Esophagus squamous epithelium (tissue), 5 donors: Measurements from ENCODE around the gene MAN1C1. TPM values are rescaled to one million over a fixed set of nuclear protein-coding genes. Genes with fewer than 3 reads are reported as not detected.

Source experiments
- DNase-seq: peaks from one replicate; lab custom pipeline; 2025; lab: John Stamatoyannopoulos, UW
- H3K27ac ChIP-seq, 4 donors: fragments of 200-600 bp; sonication (generic); one replicate each; pipeline ENCODE4 v1.5.1; 2016 to 2019; ENCODE audit warnings: mild to moderate bottlenecking in 1 of 4
- H3K27me3 ChIP-seq, 4 donors: fragments of 200-600 bp; sonication (generic); 1 replicate in 3 of 4; 2 replicates in 1 of 4; pipeline versions ENCODE4 v1.5.1 to v1.6.0; 2017 to 2021; ENCODE audit warnings: antibody characterized with exemption in 1 of 4
- H3K36me3 ChIP-seq, 3 donors: fragments of 200-600 bp; sonication (generic); one replicate each; pipeline ENCODE4 v1.5.1; 2016 to 2019
- H3K4me1 ChIP-seq, 3 donors: fragments of 200-600 bp; sonication (generic); one replicate each; pipeline ENCODE4 v1.5.1; 2017 to 2019
- H3K4me3 ChIP-seq, 4 donors: fragments of 200-600 bp; sonication (generic); 1 replicate in 3 of 4; 2 replicates in 1 of 4; pipeline ENCODE4 v1.5.1; 2016 to 2019; ENCODE audit warnings: mild to moderate bottlenecking in 2 of 4, moderate library complexity in 1 of 4
- H3K9me3 ChIP-seq, 3 donors: fragments of 200-600 bp; sonication (generic); one replicate each; pipeline ENCODE4 v1.5.1; 2016 to 2019
- POLR2A ChIP-seq, 4 donors: fragments of 450-650 bp; IDR thresholded peaks; one replicate each; pipeline ENCODE4 v1.6.1; 2017; ENCODE audit warnings: antibody characterized with exemption in 4 of 4, mild to moderate bottlenecking in 4 of 4, moderate library complexity in 3 of 4
- WGBS, 2 donors: methylation state at CpG; one replicate each; pipeline ENCODE4 v1.1.5; 2018; 5-methylcytosine and 5-hydroxymethylcytosine counted together
- intact Hi-C: fragments of 100-400 bp; cut with DNase I; formaldehyde crosslinking; loops from one replicate; pipeline ENCODE4 v1.15.0; 2022
- total RNA-seq, 4 donors: library from RNA; depleted of rRNA; stranded (reverse); fragments of >200 nt; gene quantifications; one replicate each; pipeline ENCODE4 v1.1.0, GENCODE V29; 2016
- TF ChIP-seq, protein P1 (sequence below), 6 experiments: fragments of 450-650 bp in 4 of 6; fragments of 200-600 bp in 2 of 6; sonication (generic) in 2 of 6; IDR thresholded peaks; one replicate each; pipeline ENCODE4 v1.5.1; 2016 to 2019; ENCODE audit warnings: antibody characterized with exemption in 6 of 6, mild to moderate bottlenecking in 4 of 6, moderate library complexity in 4 of 6
- donor health status: DM: yes; HTN: yes; CAD: no.

The MAN1C1 gene
- total RNA-seq, 4 donors from 2014 or later, result 0.91 to 7.4 (median 3.8) TPM

DNA sequence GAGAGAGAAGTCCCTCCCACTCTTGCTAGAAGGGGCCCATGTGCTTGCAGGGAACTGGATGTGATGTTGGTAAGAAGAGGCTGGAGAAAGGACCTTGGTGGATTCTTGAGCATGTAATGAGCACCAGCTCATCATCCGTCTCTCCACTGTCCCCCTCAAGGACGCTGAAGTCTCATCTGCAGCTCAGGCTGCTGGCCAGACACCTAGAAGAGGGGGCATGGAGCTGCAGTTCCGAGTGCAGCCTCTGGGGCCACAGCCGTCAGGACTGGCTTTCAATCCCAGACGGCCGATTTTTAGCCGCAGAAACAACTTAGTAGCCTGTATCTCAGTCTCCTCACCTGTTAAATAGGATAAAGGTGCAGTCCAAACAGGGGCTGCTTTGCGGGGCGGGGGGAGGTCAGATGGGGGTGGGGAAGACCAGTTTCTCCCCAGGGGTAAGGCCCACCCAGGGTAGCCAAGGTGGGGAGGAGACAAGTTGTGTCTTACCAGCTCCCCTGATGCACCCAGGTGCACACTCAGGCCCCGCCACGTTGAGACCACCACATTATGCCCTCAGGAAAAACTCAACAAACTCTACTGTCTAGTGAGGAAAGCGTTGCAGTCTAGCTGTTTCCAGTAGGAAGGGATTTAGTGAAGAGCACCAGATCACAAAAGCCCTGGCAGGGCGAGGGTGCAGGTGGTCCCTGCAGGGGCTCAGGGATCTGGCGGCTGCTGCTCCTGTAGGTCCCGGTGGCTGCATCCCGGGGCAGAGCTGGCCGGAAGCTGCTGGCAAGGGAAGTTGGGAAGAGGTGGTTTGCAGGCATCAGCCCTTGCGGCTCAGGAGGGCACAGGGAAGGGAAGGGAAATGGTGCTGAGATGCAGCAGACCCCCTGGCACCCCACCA, 43.6 kb upstream of the MAN1C1 start:
- Histone ChIP-seq H3K4me1 (peaks cover 19 to 43% (median 25%) of the 10 kb centered on the region in 3 donors), H3K27ac (no peak overlapping the region), H3K9me3 (no peaks in the 10 kb centered on the region), H3K36me3 (no peaks in the 10 kb centered on the region), H3K27me3 (no peaks in the 10 kb centered on the region), H3K4me3 (no peak overlapping the region)
- intact Hi-C loops, result no loop called here
- 15 to 22% methylated on average over 4 to 13 of the region's 18 CpGs for WGBS, 2 donors
- TF ChIP-seq POLR2A (IDR thresholded peaks at IDR 0.05), result no peak
- TF ChIP-seq, protein P1, sequence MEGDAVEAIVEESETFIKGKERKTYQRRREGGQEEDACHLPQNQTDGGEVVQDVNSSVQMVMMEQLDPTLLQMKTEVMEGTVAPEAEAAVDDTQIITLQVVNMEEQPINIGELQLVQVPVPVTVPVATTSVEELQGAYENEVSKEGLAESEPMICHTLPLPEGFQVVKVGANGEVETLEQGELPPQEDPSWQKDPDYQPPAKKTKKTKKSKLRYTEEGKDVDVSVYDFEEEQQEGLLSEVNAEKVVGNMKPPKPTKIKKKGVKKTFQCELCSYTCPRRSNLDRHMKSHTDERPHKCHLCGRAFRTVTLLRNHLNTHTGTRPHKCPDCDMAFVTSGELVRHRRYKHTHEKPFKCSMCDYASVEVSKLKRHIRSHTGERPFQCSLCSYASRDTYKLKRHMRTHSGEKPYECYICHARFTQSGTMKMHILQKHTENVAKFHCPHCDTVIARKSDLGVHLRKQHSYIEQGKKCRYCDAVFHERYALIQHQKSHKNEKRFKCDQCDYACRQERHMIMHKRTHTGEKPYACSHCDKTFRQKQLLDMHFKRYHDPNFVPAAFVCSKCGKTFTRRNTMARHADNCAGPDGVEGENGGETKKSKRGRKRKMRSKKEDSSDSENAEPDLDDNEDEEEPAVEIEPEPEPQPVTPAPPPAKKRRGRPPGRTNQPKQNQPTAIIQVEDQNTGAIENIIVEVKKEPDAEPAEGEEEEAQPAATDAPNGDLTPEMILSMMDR (IDR thresholded peaks at IDR 0.05), result peak; percentile 39 to 86 (median 78)
- no peak for DNase-seq

DNA sequence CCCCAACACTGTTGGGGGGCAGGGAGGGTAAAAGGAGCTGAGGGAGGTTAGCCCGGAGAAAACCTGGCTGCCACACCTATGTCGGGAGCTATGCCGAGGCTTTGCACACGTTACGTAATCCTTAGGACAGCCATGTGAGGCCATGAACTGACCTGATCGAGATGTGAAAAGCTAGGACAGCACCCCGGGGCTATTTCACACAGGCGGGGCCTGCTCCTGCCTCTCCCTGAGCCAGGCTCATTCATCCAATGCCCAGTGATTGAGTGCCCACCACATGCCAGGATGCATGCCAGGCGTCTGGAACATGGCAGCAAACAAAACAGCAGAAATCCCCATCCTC, 43.0 kb upstream of the MAN1C1 start:
- 23 to 48% methylated on average over 8 to 9 of the region's 9 CpGs for WGBS, 2 donors
- no peaks in the 10 kb centered on the region for H3K9me3 ChIP-seq
- no peak for DNase-seq
- peaks cover 14 to 37% (median 19%) of the 10 kb centered on the region in 3 donors for H3K4me1 ChIP-seq
- H3K27ac ChIP-seq, result no peak overlapping the region
- H3K36me3 ChIP-seq, result no peaks in the 10 kb centered on the region
- no peak overlapping the region for H3K4me3 ChIP-seq
- intact Hi-C loops, result no loop called here
- no peak for TF ChIP-seq POLR2A (IDR thresholded peaks at IDR 0.05)
- TF ChIP-seq, protein P1 (IDR thresholded peaks at IDR 0.05), result no peak
- no peaks in the 10 kb centered on the region for H3K27me3 ChIP-seq

DNA sequence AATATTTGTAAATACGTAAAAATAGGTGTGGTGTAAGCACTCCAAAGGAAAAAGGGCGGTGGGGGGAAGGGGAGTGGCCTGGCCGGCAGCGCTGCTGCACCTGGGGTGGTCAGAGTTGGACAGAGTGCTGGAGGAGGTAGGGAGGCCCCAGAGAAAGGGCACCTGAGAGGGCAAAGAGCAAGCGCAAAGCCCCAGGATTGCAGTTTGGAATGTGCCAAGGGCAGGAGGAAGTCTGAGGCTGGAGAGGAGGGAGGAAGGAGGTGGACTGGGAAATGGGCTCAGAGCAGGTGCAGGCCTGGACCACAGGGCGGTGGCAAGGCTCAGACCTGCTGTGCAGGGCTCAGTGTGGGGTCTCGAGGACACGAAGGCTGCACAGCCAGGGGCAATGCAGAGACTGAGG, 42.6 kb upstream of the MAN1C1 start:
- no peak overlapping the region for H3K4me3 ChIP-seq
- no peaks in the 10 kb centered on the region for H3K27me3 ChIP-seq
- H3K27ac ChIP-seq, result no peak overlapping the region
- H3K4me1 ChIP-seq, result peaks cover 11 to 35% (median 15%) of the 10 kb centered on the region in 3 donors
- TF ChIP-seq POLR2A (IDR thresholded peaks at IDR 0.05), result no peak
- TF ChIP-seq, protein P1 (IDR thresholded peaks at IDR 0.05), result no peak
- WGBS, 2 donors, result 78 to 79% methylated on average over 8 of the region's 8 CpGs
- no peaks in the 10 kb centered on the region for H3K9me3 ChIP-seq
- no peak for DNase-seq
- no peaks in the 10 kb centered on the region for H3K36me3 ChIP-seq
- intact Hi-C loops, result no loop called here

DNA sequence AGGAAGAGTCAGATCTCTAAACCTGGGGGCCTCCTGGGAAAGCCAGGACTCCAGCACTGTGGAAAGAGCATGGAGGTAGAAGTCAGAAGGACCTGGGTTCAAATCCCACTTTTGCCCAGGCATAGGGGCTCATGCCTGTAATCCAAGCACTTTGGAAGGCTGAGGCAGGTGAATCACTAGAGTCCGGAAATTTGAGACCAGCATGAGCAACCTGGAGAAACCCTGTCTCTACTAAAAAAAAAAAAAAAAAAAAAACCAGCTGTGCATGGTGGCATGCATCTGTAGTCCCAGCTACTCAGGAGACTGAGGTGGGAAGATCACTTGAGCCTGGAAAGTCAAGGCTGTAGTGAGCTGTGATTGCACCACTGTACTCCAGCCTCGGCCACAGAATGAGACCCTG, 41.4 kb upstream of the MAN1C1 start:
- H3K36me3 ChIP-seq, result no peaks in the 10 kb centered on the region
- intact Hi-C loops, result no loop called here
- no peaks in the 10 kb centered on the region for H3K27me3 ChIP-seq
- H3K9me3 ChIP-seq, result no peaks in the 10 kb centered on the region
- no peak overlapping the region for H3K4me3 ChIP-seq
- no peak overlapping the region for H3K27ac ChIP-seq
- 83 to 98% methylated on average over 2 of the region's 2 CpGs for WGBS, 2 donors
- H3K4me1 ChIP-seq, result peaks cover 7 to 32% (median 8%) of the 10 kb centered on the region in 3 donors
- DNase-seq, result no peak
- TF ChIP-seq, protein P1 (IDR thresholded peaks at IDR 0.05), result no peak
- TF ChIP-seq POLR2A (IDR thresholded peaks at IDR 0.05), result no peak

DNA sequence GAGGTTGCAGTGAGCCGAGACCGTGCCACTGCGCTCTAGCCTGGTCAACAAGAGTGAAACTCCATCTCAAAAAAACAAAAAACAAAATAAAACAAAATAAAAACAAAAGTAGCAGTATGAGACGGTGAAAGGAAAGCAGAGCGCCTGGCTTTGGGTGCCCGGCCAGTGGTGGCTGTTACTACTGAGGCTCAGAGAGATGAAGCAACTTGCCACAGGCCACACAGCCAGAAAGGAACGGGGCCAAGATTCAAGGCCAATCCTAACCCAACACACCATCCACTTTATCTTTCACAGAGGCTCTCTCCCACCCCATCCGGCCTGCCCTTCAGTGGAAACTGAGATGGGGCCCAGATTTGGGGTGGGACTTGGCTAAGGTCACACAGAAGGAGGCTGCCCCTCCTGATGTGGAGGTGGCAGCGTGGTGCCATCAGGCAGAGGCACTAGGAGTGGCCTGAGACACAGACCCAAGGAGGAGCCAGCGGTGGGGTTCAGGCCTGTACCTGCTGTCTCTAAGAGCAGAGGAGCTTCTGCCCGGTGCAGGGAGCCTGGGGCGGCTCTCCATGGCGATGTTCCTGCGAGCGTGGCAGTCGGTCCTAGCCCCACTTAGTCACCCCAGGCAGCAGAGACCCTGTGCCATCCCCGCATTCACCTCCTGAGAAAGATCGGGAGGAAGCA, 40.0 kb upstream of the MAN1C1 start:
- no peak for DNase-seq
- intact Hi-C loops, result no loop called here

More for the DNA sequence above, 40.0 kb upstream of the MAN1C1 start:
- H3K4me1 ChIP-seq, result peaks cover 7 to 31% (median 8%) of the 10 kb centered on the region in 3 donors
- H3K27ac ChIP-seq, result no peak overlapping the region
- H3K36me3 ChIP-seq, result no peaks in the 10 kb centered on the region
- H3K4me3 ChIP-seq, result no peak overlapping the region
- 92 to 95% methylated on average over 8 to 13 of the region's 18 CpGs for WGBS, 2 donors
- H3K9me3 ChIP-seq, result no peaks in the 10 kb centered on the region
- H3K27me3 ChIP-seq, result no peaks in the 10 kb centered on the region
- TF ChIP-seq POLR2A (IDR thresholded peaks at IDR 0.05), result no peak
- TF ChIP-seq, protein P1 (IDR thresholded peaks at IDR 0.05), result no peak
